Measurements from ENCODE around the gene UBE2D2. TPM values are rescaled to one million over a fixed set of nuclear protein-coding genes. Genes with fewer than 3 reads are reported as not detected.

The UBE2D2 gene
- total and polyA plus RNA-seq, 2 of the 4 experiments (the other 2 are of a cell fraction) = 26.9 to 35.7 TPM

- TF ChIP-seq BHLHE40 (IDR thresholded peaks at IDR 0.05; ENCODE audit: low read depth, low read length) = no peak
- Histone ChIP-seq H3K56ac (ENCODE audit: extremely low read depth, insufficient read depth, low read length) (no peak overlapping the region), H4K91ac (ENCODE audit: insufficient read depth, low read depth, low read length) (no peak overlapping the region), H3K9me1 (ENCODE audit: insufficient read depth, low read length) (0 out of 2 replicates have a peak, but pooled peaks cover 2% of the 10 kb centered on the region), H2BK15ac (ENCODE audit: low read depth, low read length) (no peak overlapping the region), H3K79me1 (ENCODE audit: low read depth in 1 of 2, low read length in 2 of 2) (no peaks in the 10 kb centered on the region), H4K8ac (ENCODE audit: low read depth in 2 of 2, low read length in 2 of 2) (no peak overlapping the region), H2BK5ac (ENCODE audit: low read depth, low read length, poor library complexity, severe bottlenecking) (no peak overlapping the region), H3K4me3 (ENCODE audit: insufficient read depth, low read depth, low read length) (no peak overlapping the region), H2AK5ac (ENCODE audit: low read depth, low read length) (no peak overlapping the region), H3K4me2 (ENCODE audit: low read depth, low read length) (no peak overlapping the region), H2AK9ac (replicated peaks; ENCODE audit: low read depth, low read length, poor library complexity) (no peak overlapping the region), H2BK120ac (ENCODE audit: low read depth, low read length) (no peak overlapping the region), H4K20me1 (ENCODE audit: insufficient read depth, low read length) (no peaks in the 10 kb centered on the region), H3K9ac (ENCODE audit: low read depth, low read length) (no peak overlapping the region), H3K4ac (ENCODE audit: low read depth, low read length) (no peak overlapping the region), H2BK20ac (ENCODE audit: low read depth, low read length) (no peak overlapping the region), H2AFZ (replicated peaks; ENCODE audit: low read length, poor library complexity) (peak overlapping the region; percentile 62), H3K23ac (ENCODE audit: low read depth, low read length) (no peak overlapping the region), H3K18ac (ENCODE audit: low read depth, low read length) (no peak overlapping the region), H3K27me3 (ENCODE audit: control insufficient read depth, insufficient read depth, low read length) (no peaks in the 10 kb centered on the region; the same call in 1 of the 2 replicates), H3K27ac (ENCODE audit: insufficient read depth, low read length) (no peak overlapping the region), H3K14ac (replicated peaks; ENCODE audit: low read depth, low read length) (no peak overlapping the region), H3K36me3 (ENCODE audit: control insufficient read depth, insufficient read depth, low read length) (no peaks in the 10 kb centered on the region), H4K5ac (ENCODE audit: low read depth, low read length) (no peak overlapping the region), H3K4me1 (ENCODE audit: control insufficient read depth, insufficient read depth, low read length) (no peaks in the 10 kb centered on the region), H3K9me3 (ENCODE audit: control insufficient read depth, insufficient read depth, low read length) (no peaks in the 10 kb centered on the region)
- CTCF ChIA-PET = no interaction called here
- ATAC-seq (ENCODE audit: low read depth) (no peak), DNase-seq (no peak)
- WGBS, 2 experiments (ENCODE audit: extremely low coverage in 2 of 2, insufficient read length in 1 of 2) = 100% methylated on average over 2 of the region's 10 CpGs; no CpG with 5 or more reads in 1 of the 2 experiments
- dilution Hi-C loops (cut with HindIII; ENCODE audit: low sequenced_read_pairs, unreplicated experiment) (loop anchor here (25.0 kb wide), 1 partner anchor 112 kb away; the partner anchor contains the start of gene SPATA24), in situ Hi-C loops (cut with MboI; ENCODE audit: low sequenced_read_pairs) (no loop called here), intact Hi-C loops (cut with micrococcal nuclease) (no loop called here)
- POLR2A ChIA-PET (ENCODE audit: unreplicated experiment) = interaction anchor here (0.5 kb wide), 1 partner anchor 895 kb away, joined by 10 read pairs; no protein-coding TSS in a partner anchor
- BruUV-seq (replicated peaks) = no TSS peak
Measured at GRCh38 chr5:139523635-139524445, 37.3 kb upstream of the UBE2D2 start.
